HG03103 (cell line): Measurements from ENCODE around the gene LRRC14B.

ENCODE experiments used
- ATAC-seq: cut with Tn5 transposase; IDR thresholded peaks from one replicate; pipeline ENCODE4 v1.9.1; 2021; ENCODE audit warnings: low read depth; ENCODE audit not compliant: unreplicated experiment

The LRRC14B gene

GRCh38 chr5:173392-174290, 17.7 kb upstream of the LRRC14B start:
- ATAC-seq, result no peak

- ATAC-seq, result no peak
Observed at GRCh38 chr5:174291-174600, 17.0 kb upstream of the LRRC14B start.

- no peak for ATAC-seq
Observed at GRCh38 chr5:174876-175465, 16.3 kb upstream of the LRRC14B start.

- ATAC-seq, result no peak
Observed at GRCh38 chr5:176296-176823, 14.9 kb upstream of the LRRC14B start.

- ATAC-seq, result no peak
Observed at GRCh38 chr5:178110-178509, 13.2 kb upstream of the LRRC14B start.

- ATAC-seq, result no peak
Observed at GRCh38 chr5:179401-179800, 11.9 kb upstream of the LRRC14B start.

- no peak for ATAC-seq
Observed at GRCh38 chr5:180286-180918, 10.9 kb upstream of the LRRC14B start.

- no peak for ATAC-seq
Observed at GRCh38 chr5:181160-181559, 10.1 kb upstream of the LRRC14B start.

GRCh38 chr5:181566-181965, 9.7 kb upstream of the LRRC14B start:
- no peak for ATAC-seq

- ATAC-seq, result no peak
Observed at GRCh38 chr5:182126-182525, 9.2 kb upstream of the LRRC14B start.

- ATAC-seq, result no peak
Observed at GRCh38 chr5:184471-184870, 6.8 kb upstream of the LRRC14B start.

GRCh38 chr5:185095-186070, 5.9 kb upstream of the LRRC14B start:
- ATAC-seq, result no peak

GRCh38 chr5:186091-187041, 4.9 kb upstream of the LRRC14B start:
- ATAC-seq, result no peak

- ATAC-seq, result no peak
Observed at GRCh38 chr5:187042-187431, 4.3 kb upstream of the LRRC14B start.

GRCh38 chr5:187617-188451, 3.5 kb upstream of the LRRC14B start:
- no peak for ATAC-seq

GRCh38 chr5:188488-189481, 2.5 kb upstream of the LRRC14B start:
- ATAC-seq, result peak; percentile 77

- ATAC-seq, result no peak
Observed at GRCh38 chr5:189486-189885, 1.8 kb upstream of the LRRC14B start.
